ENCODE results near the gene NELFE. TPM values are rescaled to one million over a fixed set of nuclear protein-coding genes. Genes with fewer than 3 reads are reported as not detected.

NELFE gene
- total and polyA plus RNA-seq, 2 of the 13 experiments (the other 11 are each of a cell fraction or from before 2014, with no cell fraction given), result 51.3 to 69.8 TPM

GRCh38 chr6:31972709-31973350 lies 14.1 kb upstream of the NELFE start (continued):
- TF ChIP-seq SAFB2 (CRISPR knock-in tag; IDR thresholded peaks at IDR 0.05; ENCODE audit: borderline replicate concordance, low read depth), result no peak; the same call in 1 of the 2 replicates
- TF ChIP-seq ZNF234 (CRISPR knock-in tag; conservative IDR thresholded peaks at IDR 0.05), result no peak
- peak; percentile 18; the same call in 1 of the 2 replicates for TF ChIP-seq ZNF543 (CRISPR knock-in tag; IDR thresholded peaks at IDR 0.05)
- no peak for TF ChIP-seq RFX3 (CRISPR knock-in tag; IDR thresholded peaks at IDR 0.05)
- no peak for TF ChIP-seq PRMT3 (CRISPR knock-in tag; IDR thresholded peaks at IDR 0.05; ENCODE audit: borderline replicate concordance, low read depth)
- no peak for TF ChIP-seq KLF16 (CRISPR knock-in tag; IDR thresholded peaks at IDR 0.05)
- peak; percentile 18; the same call in 1 of the 2 replicates for TF ChIP-seq PRDM10 (CRISPR knock-in tag; IDR thresholded peaks at IDR 0.05; ENCODE audit: low read depth)
- no peak for TF ChIP-seq NFKB2 (CRISPR knock-in tag; IDR thresholded peaks at IDR 0.05; ENCODE audit: borderline replicate concordance)
- TF ChIP-seq ZNF790 (CRISPR knock-in tag; IDR thresholded peaks at IDR 0.05; ENCODE audit: borderline replicate concordance), result no peak
- TF ChIP-seq HDAC2 (CRISPR knock-in tag; IDR thresholded peaks at IDR 0.05), result no peak
- no peak for TF ChIP-seq ZSCAN31 (CRISPR knock-in tag; IDR thresholded peaks at IDR 0.05; ENCODE audit: low read depth)
- no peak for TF ChIP-seq WIZ (CRISPR knock-in tag; IDR thresholded peaks at IDR 0.05)
- TF ChIP-seq ZNF563 (CRISPR knock-in tag; IDR thresholded peaks at IDR 0.05), result no peak; the same call in 1 of the 2 replicates
- TF ChIP-seq KDM4B (CRISPR knock-in tag; IDR thresholded peaks at IDR 0.05), result no peak
- no peak for TF ChIP-seq TSC22D2 (CRISPR knock-in tag; IDR thresholded peaks at IDR 0.05; ENCODE audit: borderline replicate concordance)
- TF ChIP-seq ZNF235 (CRISPR knock-in tag; IDR thresholded peaks at IDR 0.05; ENCODE audit: borderline replicate concordance), result no peak
- no peak for TF ChIP-seq MZF1 (CRISPR knock-in tag; IDR thresholded peaks at IDR 0.05; ENCODE audit: borderline replicate concordance)
- TF ChIP-seq CSRNP2 (CRISPR knock-in tag; conservative IDR thresholded peaks at IDR 0.05; ENCODE audit: low read depth), result no peak
- TF ChIP-seq ZNF609 (CRISPR knock-in tag; IDR thresholded peaks at IDR 0.05; ENCODE audit: borderline replicate concordance), result 0 out of 2 replicates have a peak, but pooled peaks have one; percentile 10
